HepG2 (cell line): Measurements from ENCODE around the gene PPP1R7. TPM values are rescaled to one million over a fixed set of nuclear protein-coding genes. Genes with fewer than 3 reads are reported as not detected.
A peak's percentile ranks its signal among the peaks of the same experiment; 100 is the strongest.

ENCODE experiments used
- ATAC-seq: fragments of 200-7000 bp; cut with Tn5 transposase; 3 replicates; pipeline ENCODE4 v1.9.1; 2020; ENCODE audit warnings: mild to moderate bottlenecking, moderate library complexity
- BruUV-seq: library from RNA; stranded (reverse); fragments of 400-500 nt; replicated peaks from 2 replicates; lab custom pipeline; 2021; lab: Mats Ljungman, UMichigan
- CTCF ChIA-PET: fragments of 300-600 bp; formaldehyde crosslinking; extraction: SDS; loops from one replicate; lab custom pipeline; 2021; ENCODE audit warnings: low total read pairs, inconsistent platforms, low intra/inter-chr PET ratio; lab: Yijun Ruan, JAX
- POLR2A ChIA-PET: fragments of 350-600 bp; sonication (Branson Sonifier 250); formaldehyde crosslinking; loops from one replicate; lab custom pipeline; 2020; ENCODE audit warnings: antibody characterized with exemption, inconsistent platforms; lab: Yijun Ruan, JAX
- DNase-seq: peaks from one replicate; pipeline ENCODE4 v3.0.0-alpha.2; 2015; ENCODE audit warnings: low spot score
- FAIRE-seq: peaks from 3 replicates; lab custom pipeline; 2011; peaks lifted over from hg19 to GRCh38; lab: Jason Lieb, UNC
- H2AFZ ChIP-seq: one replicate; pipeline ENCODE4 v1.6.1; 2011; ENCODE audit warnings: low read length, inconsistent platforms
- H3K27ac ChIP-seq: fragments of 300-600 bp; 3 replicates; pipeline ENCODE4 v1.8.0; 2011; ENCODE audit warnings: mixed run types, mild to moderate bottlenecking, mixed read lengths, low read length, inconsistent platforms; ENCODE audit not compliant: insufficient read depth; ENCODE audit errors: extremely low read length
- H3K27me3 ChIP-seq, 2 experiments: fragments of 200-600 bp in 1 of 2; 2 replicates in 1 of 2; 3 replicates in 1 of 2; pipeline versions ENCODE4 v1.6.0 to v1.8.0; 2011; ENCODE audit warnings: low read length in 2 of 2, mild to moderate bottlenecking in 2 of 2, moderate library complexity in 2 of 2, inconsistent platforms in 1 of 2; ENCODE audit not compliant: insufficient read depth in 2 of 2, control insufficient read depth in 1 of 2
- H3K36me3 ChIP-seq, 2 experiments: fragments of 200-600 bp in 1 of 2; replicated peaks in 1 of 2; 2 replicates in 1 of 2; 3 replicates in 1 of 2; pipeline versions ENCODE4 v1.5.1 to v1.8.0; 2011; ENCODE audit warnings: low read length in 2 of 2, inconsistent platforms in 1 of 2; ENCODE audit not compliant: insufficient read depth in 2 of 2, control insufficient read depth in 1 of 2
- H3K4me1 ChIP-seq: 2 replicates; pipeline ENCODE4 v1.5.1; 2012; ENCODE audit warnings: low read length, inconsistent platforms; ENCODE audit not compliant: insufficient read depth
- H3K4me2 ChIP-seq: 2 replicates; pipeline ENCODE4 v1.6.0; 2011; ENCODE audit warnings: low read depth, low read length, inconsistent platforms
- H3K4me3 ChIP-seq, 3 experiments: fragments of 200-600 bp in 1 of 3; sonication (generic), shearing (Covaris generic) in 1 of 3; replicated peaks in 1 of 3; 2 replicates each; pipeline ENCODE4 v1.5.1; 2011 to 2016; ENCODE audit warnings: low read length in 3 of 3, inconsistent platforms in 2 of 3, low read depth in 2 of 3, mild to moderate bottlenecking in 2 of 3, control low read depth in 1 of 3, mixed read lengths in 1 of 3; ENCODE audit not compliant: insufficient read depth in 1 of 3
- H3K79me2 ChIP-seq: one replicate; pipeline ENCODE4 v1.6.1; 2011; ENCODE audit warnings: low read length, inconsistent platforms; ENCODE audit not compliant: insufficient read depth
- H3K9ac ChIP-seq: 2 replicates; pipeline ENCODE4 v1.6.0; 2011; ENCODE audit warnings: mild to moderate bottlenecking, low read depth, low read length, inconsistent platforms; ENCODE audit not compliant: insufficient read depth
- H3K9me3 ChIP-seq: 2 replicates; pipeline ENCODE4 v1.5.1; 2012; ENCODE audit warnings: mild to moderate bottlenecking, low read length
- H4K20me1 ChIP-seq: 2 replicates; pipeline ENCODE4 v1.6.0; 2011; ENCODE audit warnings: inconsistent platforms, mild to moderate bottlenecking, low read length, moderate library complexity; ENCODE audit not compliant: insufficient read depth
- CTCF ChIP-seq: sonication (generic); formaldehyde crosslinking; IDR thresholded peaks from 2 replicates; pipeline ENCODE4 v1.5.0; 2020; ENCODE audit warnings: mild to moderate bottlenecking, missing genetic modification reagents, moderate library complexity
- FOXP1 ChIP-seq, 2 experiments: fragments of 450-650 bp in 1 of 2; IDR thresholded peaks; 2 replicates each; pipeline ENCODE4 v1.6.1; 2017 to 2018; ENCODE audit warnings: antibody characterized with exemption in 1 of 2
- GRHL1 ChIP-seq: sonication (generic); formaldehyde crosslinking; conservative IDR thresholded peaks from 2 replicates; pipeline ENCODE4 v1.8.0; 2022; ENCODE audit warnings: missing genetic modification reagents
- MED8 ChIP-seq: sonication (generic); formaldehyde crosslinking; IDR thresholded peaks from 2 replicates; pipeline ENCODE4 v1.8.1; 2023; ENCODE audit warnings: mild to moderate bottlenecking, missing genetic modification reagents; ENCODE audit not compliant: insufficient replicate concordance
- POLR2G ChIP-seq: fragments of 200-400 bp; formaldehyde crosslinking; IDR thresholded peaks from 2 replicates; pipeline ENCODE4 v1.6.1; 2018; ENCODE audit warnings: mild to moderate bottlenecking, low read depth, low read length, moderate library complexity
- TP53 ChIP-seq: sonication (generic); formaldehyde crosslinking; conservative IDR thresholded peaks from 2 replicates; pipeline ENCODE4 v1.4.0; 2020; ENCODE audit warnings: missing genetic modification reagents
- ZBTB33 ChIP-seq: sonication (generic); formaldehyde crosslinking; IDR thresholded peaks from 2 replicates; pipeline ENCODE4 v1.4.0; 2020; ENCODE audit warnings: missing genetic modification reagents
- ZBTB34 ChIP-seq: sonication (generic); formaldehyde crosslinking; IDR thresholded peaks from 2 replicates; pipeline ENCODE4 v1.8.0; 2022; ENCODE audit warnings: mild to moderate bottlenecking, missing genetic modification reagents
- ZBTB38 ChIP-seq: sonication (generic); formaldehyde crosslinking; IDR thresholded peaks from 2 replicates; pipeline ENCODE4 v1.5.1; 2020; ENCODE audit warnings: mild to moderate bottlenecking, missing genetic modification reagents
- ZMAT5 ChIP-seq: sonication (generic); formaldehyde crosslinking; IDR thresholded peaks from 2 replicates; pipeline ENCODE4 v1.5.0; 2020; ENCODE audit warnings: mild to moderate bottlenecking, low read depth, missing genetic modification reagents, borderline replicate concordance
- ZNF17 ChIP-seq: sonication (generic); formaldehyde crosslinking; IDR thresholded peaks from 2 replicates; pipeline ENCODE4 v1.5.0; 2020; ENCODE audit warnings: mild to moderate bottlenecking, missing genetic modification reagents
- ZNF432 ChIP-seq: sonication (generic); formaldehyde crosslinking; IDR thresholded peaks from 2 replicates; pipeline ENCODE4 v1.5.0; 2020; ENCODE audit warnings: missing genetic modification reagents, mild to moderate bottlenecking, borderline replicate concordance
- ZNF564 ChIP-seq: sonication (generic); formaldehyde crosslinking; IDR thresholded peaks from 2 replicates; pipeline ENCODE4 v1.8.1; 2023; ENCODE audit warnings: mild to moderate bottlenecking, missing genetic modification reagents
- ZNF713 ChIP-seq: sonication (generic); formaldehyde crosslinking; IDR thresholded peaks from 2 replicates; pipeline ENCODE4 v1.4.0; 2020; ENCODE audit warnings: mild to moderate bottlenecking, missing genetic modification reagents
- ZNF766 ChIP-seq: sonication (generic); formaldehyde crosslinking; IDR thresholded peaks from 2 replicates; pipeline ENCODE4 v1.5.0; 2020; ENCODE audit warnings: missing genetic modification reagents, borderline replicate concordance
- WGBS: methylation state at CpG from one replicate; pipeline ENCODE4 v1.1.6; 2017; ENCODE audit warnings: low lambda C conversion rate; 5-methylcytosine and 5-hydroxymethylcytosine counted together
- in situ Hi-C: cut with HindIII; loops from 2 replicates; pipeline ENCODE4 v1.10.0; 2017; ENCODE audit warnings: low pct_unique_long_range_greater_than_20kb; ENCODE audit not compliant: extremely low pct_ligation_motif_present
- intact Hi-C: fragments of 100-400 bp; cut with micrococcal nuclease; formaldehyde crosslinking; loops from one replicate; pipeline ENCODE4 v1.10.0; 2022; ENCODE audit not compliant: unreplicated experiment
- polyA plus RNA-seq, 8 experiments: library from polyadenylated mRNA; depleted of rRNA in 3 of 8; stranded (reverse) in 7 of 8; unstranded in 1 of 8; fragments of >200 nt; fragmentation: Illumina TruSeq in 4 of 8; extraction: Trizol in 4 of 8; gene quantifications; 2 replicates each; pipeline versions ENCODE4 v1.2.1 to v1.2.3, GENCODE V29; 2011 to 2016; ENCODE audit warnings: low read depth in 4 of 8, missing spikeins in 1 of 8, mixed read lengths in 1 of 8; ENCODE audit not compliant: insufficient read depth in 1 of 8
- total RNA-seq, 5 experiments: library from RNA; depleted of rRNA; stranded (reverse); fragments of >200 nt; fragmentation: Illumina TruSeq; extraction: Trizol; gene quantifications; 2 replicates each; pipeline ENCODE4 v1.2.3, GENCODE V29; 2016; ENCODE audit warnings: low read depth in 1 of 5

PPP1R7 gene
- total and polyA plus RNA-seq, 2 of the 13 experiments (the other 11 are each of a cell fraction or from before 2014, with no cell fraction given): 33.3 to 67.9 TPM

- ChIA-PET POLR2A (no interaction called here), CTCF (no interaction called here)
- WGBS: 62% methylated on average over 9 of the region's 33 CpGs
- no peak overlapping the region for H3K4me2 ChIP-seq
- no TSS peak for BruUV-seq
- H3K9me3 ChIP-seq: no peaks in the 10 kb centered on the region
- no peaks in the 10 kb centered on the region for H4K20me1 ChIP-seq
- DNase-seq (no peak), FAIRE-seq (no peak), ATAC-seq (peak; percentile 15)
- no peaks in the 10 kb centered on the region for H3K36me3 ChIP-seq
- H3K9ac ChIP-seq: no peak overlapping the region
- no peak overlapping the region for H3K4me3 ChIP-seq
- intact Hi-C loops (no loop called here), in situ Hi-C loops (loop anchor here (25.0 kb wide), 1 partner anchor 647 kb away; the partner anchor contains the start of genes ANKMY1, DUSP28 and RNPEPL1)
- no peak overlapping the region for H3K27ac ChIP-seq
- H3K27me3 ChIP-seq: peaks cover 29 to 58% of the 10 kb centered on the region in 2 experiments
- H3K79me2 ChIP-seq: no peaks in the 10 kb centered on the region
- H2AFZ ChIP-seq: no peak overlapping the region
- H3K4me1 ChIP-seq: peaks cover 19% of the 10 kb centered on the region
- peak; percentile 59; the same call in 1 of the 2 replicates for TF ChIP-seq ZBTB38 (CRISPR knock-in tag)
- no peak for TF ChIP-seq GRHL1 (CRISPR knock-in tag)
- TF ChIP-seq ZMAT5 (CRISPR knock-in tag): no peak
- no peak for TF ChIP-seq ZNF432 (CRISPR knock-in tag)
- TF ChIP-seq ZBTB34: no peak
- TF ChIP-seq FOXP1 (IDR thresholded peaks at IDR 0.05): no peak
- no peak for TF ChIP-seq FOXP1 (CRISPR knock-in tag; IDR thresholded peaks at IDR 0.05)
- TF ChIP-seq ZNF17 (CRISPR knock-in tag): no peak
- no peak for TF ChIP-seq POLR2G
- TF ChIP-seq CTCF (CRISPR knock-in tag): 0 out of 2 replicates have a peak, but pooled peaks have one; percentile 13
- TF ChIP-seq ZNF564 (CRISPR knock-in tag): no peak
- peak; percentile 75 for TF ChIP-seq ZBTB33
- TF ChIP-seq TP53 (CRISPR knock-in tag): no peak
- TF ChIP-seq ZNF713 (CRISPR knock-in tag): no peak
- no peak for TF ChIP-seq ZNF766 (CRISPR knock-in tag)
- no peak for TF ChIP-seq MED8 (CRISPR knock-in tag)
Observed at GRCh38 chr2:241209271-241209670, 59.0 kb downstream of the PPP1R7 start.
